CD4-positive, alpha-beta T cell treated with Interleukin-6 at 100 ng/mL for 8 hours (primary cell): Measurements from ENCODE around the gene WDR38.

Source experiments
- DNase-seq: peaks from one replicate; pipeline ENCODE4 v3.0.0-alpha.2; 2020; ENCODE audit warnings: mixed read lengths, low spot score

WDR38 gene, protein sequence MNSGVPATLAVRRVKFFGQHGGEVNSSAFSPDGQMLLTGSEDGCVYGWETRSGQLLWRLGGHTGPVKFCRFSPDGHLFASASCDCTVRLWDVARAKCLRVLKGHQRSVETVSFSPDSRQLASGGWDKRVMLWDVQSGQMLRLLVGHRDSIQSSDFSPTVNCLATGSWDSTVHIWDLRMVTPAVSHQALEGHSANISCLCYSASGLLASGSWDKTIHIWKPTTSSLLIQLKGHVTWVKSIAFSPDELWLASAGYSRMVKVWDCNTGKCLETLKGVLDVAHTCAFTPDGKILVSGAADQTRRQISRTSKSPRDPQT

DNA sequence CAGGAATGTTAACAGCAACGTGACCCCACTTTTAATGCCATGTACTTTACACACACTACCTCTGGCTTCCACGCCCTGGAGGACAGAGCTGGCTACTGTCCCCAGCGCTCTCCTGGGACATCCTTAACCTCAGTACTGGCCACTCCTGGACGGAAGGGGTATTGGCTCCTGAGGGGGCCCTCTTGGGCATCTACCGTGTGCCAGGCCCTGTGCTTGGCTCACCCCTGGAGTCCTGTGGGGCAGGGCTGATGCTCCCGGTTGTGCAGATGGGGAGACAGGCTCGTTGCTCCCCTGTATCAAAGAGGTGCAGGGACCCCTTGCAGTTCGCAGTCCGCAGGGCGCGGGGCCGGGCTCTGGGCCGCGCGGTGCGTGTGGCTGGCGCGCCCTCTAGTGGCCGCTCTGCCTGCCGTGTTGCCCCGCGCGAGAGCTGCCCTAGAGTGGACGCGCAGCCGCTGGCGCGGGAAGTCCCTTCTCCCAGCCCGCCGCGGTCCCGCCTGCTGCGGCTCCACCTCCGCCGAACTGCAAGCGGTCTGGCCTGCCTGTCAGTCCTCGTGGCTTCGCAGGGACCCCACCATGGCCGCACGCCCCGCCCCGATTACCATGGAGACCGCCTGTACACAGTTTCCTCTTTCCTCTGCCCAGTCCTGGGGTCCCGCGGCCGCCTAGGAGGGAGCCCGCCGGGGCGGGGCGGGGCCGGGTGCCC lies at the start of gene WDR38:
Gene WDR38, plus strand, starts transcription at position 632 of the 703 bp plus-strand sequence. CDS start 72 bp downstream, outside the sequence.
- peak; percentile 71 for DNase-seq

DNA sequence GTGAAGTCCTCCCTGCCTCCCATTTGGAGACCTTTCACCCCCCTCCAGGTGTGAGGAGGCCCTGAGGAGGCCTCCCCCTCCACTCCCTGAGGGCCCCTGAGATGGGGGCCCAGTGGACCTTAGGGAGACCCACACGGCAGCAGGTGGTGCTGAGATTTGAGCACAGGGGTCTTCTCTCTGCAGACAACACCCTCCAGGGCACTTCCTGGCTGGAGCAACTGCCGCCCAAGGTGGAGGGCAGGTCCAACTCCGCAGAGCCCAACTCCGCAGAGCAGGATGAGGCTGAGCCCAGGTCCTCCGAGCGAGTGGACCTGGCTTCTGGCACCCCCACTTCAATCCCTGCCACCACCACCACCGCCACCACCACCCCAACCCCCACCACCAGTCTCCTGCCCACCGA lies 49.3 kb upstream of the WDR38 start:
- no peak for DNase-seq

DNA sequence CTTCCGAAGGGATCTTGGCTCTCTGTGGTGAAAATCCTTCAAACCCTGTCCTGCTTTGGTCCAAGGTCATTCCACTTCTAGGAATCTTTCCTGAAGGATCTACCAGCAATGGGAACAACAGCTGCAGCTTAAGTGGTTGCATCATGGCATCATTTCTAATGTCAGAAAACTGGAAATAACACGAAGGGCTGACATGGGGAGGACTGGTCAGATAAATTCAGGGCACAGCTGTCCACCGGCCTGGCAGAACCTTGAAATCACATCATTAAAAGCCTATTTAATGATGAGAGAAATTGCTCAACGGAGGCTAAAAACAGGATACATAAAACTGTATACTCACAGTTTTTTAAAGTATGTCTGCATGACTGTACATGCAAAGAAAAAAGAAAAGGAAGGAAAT lies 48.1 kb upstream of the WDR38 start:
- DNase-seq, result no peak

DNA sequence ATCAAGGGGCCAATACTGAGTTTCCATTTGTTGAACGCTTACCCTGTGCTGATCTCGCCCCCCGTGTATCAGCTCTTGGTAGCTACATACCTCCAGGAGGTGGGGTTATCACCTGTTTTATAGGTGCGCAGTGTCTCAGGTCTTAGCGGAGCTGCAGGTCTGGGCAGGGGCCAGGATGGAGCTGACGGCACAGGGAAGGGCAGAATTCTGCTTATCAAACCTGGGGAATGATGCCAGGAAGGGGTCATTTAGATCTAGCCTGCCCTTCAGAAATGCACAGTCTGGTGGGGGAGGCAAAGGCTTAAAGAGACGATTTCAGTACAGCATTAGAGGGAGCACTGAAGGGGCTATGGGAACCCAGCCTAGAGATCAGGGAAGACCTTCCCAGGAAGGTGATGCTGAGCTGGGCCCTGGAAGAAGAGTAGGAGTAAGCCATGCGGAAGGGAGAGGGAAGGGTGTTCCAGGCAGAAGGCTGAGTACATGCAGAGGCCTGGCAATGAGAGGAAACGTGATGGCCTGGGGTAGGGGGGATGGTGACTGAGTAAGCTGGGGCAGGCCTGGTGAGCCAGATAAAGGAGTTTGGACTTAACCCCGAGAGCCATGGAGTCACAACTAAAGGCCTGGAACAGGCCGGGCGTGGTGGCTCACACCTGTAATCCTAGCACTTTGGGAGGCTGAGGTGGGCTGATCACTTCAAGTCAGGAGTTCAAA lies 44.9 kb upstream of the WDR38 start:
- DNase-seq, result no peak

DNA sequence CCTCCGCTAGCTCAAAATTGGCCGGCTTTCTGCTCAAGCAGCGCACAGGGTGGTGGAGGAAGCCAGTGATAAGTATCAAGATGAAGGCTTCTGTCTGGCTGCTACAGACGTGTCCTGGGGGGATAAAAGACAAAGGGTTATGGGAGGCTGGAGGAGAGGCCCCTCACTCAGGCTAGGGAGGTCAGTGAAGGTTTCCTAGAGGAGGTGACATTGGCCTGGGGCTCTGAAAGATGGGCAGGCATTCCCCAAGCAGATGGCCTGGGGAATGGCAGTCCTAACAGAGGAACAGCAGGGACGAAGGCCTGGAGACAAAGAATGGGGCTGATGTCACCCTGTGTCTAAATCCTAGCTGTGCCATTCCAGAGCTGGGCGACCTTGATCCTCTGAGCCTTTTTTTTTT lies 44.0 kb upstream of the WDR38 start:
- DNase-seq, result no peak

DNA sequence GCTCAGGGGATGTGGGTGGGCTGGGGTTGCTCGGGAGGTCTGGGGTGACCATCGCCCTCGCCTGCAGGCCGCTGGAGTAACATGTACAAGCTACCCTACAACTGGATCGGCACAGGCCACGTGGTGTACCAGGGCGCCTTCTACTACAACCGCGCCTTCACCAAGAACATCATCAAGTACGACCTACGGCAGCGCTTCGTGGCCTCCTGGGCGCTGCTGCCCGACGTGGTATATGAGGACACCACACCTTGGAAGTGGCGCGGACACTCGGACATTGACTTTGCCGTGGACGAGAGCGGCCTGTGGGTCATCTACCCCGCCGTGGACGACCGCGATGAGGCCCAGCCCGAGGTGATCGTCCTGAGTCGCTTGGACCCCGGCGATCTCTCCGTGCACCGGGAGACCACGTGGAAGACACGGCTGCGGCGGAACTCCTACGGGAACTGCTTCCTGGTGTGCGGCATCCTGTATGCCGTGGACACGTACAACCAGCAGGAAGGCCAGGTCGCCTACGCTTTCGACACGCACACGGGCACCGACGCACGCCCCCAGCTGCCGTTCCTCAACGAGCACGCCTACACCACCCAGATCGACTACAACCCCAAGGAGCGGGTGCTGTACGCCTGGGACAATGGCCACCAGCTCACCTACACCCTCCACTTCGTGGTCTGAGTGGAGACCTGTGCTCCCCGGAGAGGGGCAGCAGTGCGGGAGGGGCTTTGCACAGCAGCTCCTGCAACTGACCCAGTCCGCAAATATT lies 43.3 kb upstream of the WDR38 start:
- DNase-seq, result no peak

DNA sequence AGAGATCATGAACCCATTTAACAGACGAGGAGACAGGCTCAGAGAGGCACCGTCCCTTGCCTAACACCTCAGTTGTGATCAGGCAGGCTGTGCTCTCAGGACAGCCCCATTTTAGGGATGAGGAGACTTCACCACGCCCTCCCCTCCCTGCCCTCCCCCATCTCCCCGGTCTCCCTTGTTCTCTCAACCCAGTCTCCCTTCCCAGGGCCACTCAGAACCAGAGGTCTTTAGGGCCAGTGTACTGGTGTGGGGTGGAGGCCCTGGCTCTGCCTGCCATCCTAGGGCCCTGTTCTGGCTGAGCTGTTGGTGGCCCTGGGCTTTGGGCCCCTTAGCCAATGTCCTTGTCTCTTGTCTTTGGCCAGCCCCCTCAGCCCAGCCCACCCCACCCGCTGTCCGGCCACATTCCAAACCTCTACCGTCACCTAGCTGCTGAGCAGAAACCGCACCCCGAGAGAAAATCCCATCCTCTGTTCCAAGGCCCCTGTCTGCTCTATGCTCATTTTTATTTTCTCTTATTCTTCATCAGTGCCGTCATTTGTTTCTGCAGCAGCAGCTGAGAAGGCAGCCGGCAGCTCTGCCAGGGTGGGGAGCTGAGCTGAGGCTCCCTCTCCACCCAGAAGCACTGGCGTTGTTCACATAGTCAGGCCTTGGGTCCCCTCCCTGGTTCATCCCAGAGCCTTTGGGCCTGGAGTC lies 42.5 kb upstream of the WDR38 start:
- DNase-seq, result no peak

DNA sequence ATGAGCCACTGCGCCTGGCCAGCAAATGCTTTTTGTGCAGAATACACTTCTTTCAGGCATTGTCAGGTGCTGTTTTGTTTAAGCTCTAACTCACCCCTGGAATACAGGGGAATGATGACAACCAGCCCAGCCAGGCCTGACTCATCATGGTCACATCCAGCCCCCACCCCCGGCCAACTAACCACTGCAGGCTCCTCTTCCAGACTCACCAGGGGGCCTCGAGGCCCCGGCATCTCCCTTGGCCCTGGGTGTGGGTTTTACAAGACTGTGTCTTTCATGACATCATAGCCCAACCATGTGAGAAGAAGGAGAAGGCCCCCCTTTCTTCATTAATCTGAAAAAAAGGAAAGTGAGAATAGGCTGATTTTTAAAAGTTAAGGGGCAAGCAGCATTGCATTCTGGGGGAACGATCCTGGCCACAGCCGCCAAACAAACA lies 40.8 kb upstream of the WDR38 start:
- no peak for DNase-seq

DNA sequence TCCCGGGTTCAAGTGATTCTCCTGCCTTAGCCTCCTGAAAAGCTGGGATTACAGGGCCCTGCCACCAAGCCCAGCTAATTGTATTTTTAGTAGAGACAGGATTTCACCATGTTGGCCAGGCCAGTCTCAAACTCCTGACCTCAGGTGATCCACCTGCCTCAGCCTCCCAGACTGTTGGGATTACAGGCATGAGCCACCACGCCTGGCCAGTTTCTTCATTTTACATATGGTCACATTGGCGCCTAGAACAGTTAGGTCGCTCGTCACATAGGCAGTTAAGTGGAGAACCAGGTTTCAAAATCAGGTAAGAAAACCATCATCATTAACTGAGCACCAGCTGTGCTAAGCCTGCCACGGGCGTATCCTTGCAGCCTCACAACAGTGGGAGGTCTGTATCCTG lies 40.2 kb upstream of the WDR38 start:
- no peak for DNase-seq

DNA sequence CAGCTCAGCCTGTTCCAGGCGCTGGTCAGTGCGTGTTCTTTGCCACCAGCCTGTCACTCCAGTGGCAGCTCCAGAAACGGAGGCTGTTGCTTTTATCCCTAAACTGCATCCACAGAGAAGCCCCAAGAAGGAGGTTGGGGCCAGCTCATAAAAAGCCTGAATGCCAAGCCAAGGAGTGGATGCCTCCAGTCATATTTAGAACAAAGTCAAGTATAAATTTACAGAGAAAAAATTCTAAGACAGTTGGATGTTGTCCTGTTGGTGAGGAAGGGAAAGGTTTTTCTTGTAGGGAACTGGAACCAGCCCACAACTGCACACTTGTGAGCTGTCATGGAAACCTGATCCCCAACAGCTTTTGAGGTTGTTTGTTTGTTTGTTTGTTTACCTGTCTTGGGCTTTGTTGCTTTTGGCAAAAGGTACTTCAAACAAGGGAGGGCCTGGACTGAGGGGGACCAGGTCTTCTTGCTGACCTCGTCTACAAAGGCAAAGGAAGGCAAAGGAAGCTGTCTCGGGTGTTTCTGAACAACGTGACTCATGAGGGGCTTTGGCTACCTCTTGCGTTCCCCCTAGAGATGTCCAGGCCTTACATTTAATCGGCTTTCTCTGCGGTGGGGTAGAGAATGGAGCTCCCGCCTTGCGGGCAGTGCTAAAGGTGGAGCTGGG lies 39.6 kb upstream of the WDR38 start:
- no peak for DNase-seq

DNA sequence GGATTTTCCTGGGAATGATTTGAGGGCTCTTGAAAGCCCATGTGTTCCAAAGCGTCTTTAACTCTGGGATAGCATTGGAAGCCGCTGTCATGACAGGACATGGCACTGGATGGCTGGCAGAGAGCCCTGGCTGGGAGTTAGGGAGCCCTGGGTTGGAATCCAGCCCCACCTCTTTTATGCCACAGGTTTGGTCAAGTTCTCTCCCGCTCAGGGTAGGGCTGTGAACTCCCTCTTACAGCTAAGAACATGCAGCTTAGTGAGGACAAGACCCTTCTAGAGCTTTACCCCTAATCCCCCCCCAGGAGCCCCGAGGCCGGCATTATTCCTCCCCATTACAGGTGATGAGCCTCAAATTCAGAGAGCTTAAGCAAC lies 39.1 kb upstream of the WDR38 start:
- DNase-seq, result no peak

DNA sequence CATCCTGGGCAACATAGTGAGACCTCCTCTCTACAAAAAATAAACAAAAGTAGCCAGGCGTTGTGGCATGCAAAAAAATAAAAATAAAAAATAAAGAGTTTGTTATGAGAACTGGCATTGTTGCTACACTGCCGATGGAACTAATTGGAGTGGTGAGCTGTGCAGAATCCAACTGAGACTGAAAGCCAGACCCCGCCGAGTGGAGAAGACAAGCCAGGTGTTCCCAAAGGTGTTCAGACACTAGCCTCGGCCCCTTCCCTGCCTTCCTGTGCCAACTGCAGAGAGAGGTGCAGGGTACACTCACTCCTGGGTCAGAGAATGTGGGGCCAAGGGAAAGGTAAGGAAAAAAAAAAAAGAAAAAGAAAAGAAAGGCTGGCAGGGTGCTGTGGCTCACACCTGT lies 37.7 kb upstream of the WDR38 start:
- no peak for DNase-seq

DNA sequence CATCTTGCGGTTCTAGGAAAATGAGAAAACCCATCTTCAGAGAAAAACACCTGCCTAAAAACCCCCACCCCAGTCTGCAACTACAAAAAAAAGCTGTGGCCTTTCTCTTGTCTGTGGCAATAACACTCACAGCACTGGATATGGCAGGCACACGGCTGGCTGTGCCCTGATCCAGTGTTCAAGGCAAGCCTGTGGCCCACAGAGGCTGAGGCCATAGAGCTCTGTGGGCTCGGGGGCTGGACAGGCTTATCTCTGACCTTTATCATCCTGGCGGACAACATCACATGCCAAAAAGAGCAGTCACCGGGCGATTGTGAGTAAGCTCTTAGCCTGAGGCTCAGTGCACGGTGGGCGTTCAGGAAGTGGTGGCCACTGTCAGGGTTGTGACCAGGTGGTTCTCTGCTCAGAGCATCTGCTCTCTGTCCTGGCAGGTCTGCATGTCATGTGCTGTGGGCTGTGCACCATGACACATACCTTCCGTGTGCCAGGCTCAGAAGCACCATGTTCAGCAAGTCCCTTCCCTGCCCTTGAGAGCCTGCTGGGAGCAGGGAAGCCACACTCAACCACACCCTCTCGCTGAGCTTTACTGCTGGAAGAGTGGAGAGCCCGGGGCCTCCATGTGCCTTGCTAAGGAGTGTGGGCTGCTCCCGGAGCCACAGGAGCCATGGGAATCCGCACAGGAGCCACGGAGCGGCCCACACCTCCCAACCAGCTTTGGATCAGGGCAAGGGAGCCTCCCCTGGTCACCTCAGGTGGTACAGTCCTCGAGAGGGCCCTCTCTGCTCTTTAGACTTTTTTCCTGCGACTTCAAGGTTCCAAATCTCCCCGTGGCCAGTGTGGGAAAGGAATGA lies 34.6 kb upstream of the WDR38 start:
- DNase-seq, result no peak

DNA sequence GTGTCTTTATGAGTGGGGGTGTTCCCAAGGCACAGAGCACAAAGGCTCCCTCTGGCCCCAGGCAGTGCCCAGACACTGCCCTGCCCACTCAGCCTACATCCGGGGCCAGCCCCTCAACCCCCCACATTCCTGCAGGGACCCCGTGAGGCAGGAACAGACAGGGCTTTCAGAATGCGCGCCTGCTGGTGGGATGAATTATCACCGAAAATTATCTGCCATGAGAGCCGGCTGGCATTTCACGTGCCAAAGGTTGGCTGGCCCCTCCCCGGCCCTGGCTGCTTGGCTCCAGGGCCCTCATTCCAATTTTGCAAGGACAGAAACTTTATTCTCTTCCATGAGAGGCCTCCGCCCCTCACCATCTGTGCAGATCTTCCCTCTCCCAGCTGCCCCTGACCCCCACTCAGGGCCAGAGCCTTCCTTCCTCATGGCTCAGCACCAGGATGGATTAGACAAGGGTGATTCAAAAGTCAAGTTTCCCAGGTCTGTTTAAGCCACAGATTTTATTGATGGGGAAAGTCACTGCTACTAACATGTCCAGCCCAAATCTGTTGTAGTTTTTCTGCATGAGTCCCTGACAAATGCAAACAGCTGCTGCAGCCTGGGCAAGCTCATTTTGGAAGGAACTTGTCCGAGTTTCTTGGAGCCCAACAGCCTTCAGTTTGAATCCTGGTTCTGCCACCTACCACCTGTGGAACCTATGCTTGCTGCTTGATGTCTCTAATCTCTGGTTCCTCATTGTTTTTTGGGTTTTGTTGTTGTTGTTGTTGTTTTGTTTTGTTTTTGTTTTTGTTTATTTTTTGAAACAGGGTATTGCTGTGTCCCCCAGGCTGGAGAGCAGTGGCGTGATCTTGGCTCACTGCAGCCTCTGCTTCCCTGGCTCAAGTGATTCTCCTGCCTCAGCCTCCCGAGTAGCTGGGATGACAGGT lies 32.3 kb upstream of the WDR38 start:
- no peak for DNase-seq

DNA sequence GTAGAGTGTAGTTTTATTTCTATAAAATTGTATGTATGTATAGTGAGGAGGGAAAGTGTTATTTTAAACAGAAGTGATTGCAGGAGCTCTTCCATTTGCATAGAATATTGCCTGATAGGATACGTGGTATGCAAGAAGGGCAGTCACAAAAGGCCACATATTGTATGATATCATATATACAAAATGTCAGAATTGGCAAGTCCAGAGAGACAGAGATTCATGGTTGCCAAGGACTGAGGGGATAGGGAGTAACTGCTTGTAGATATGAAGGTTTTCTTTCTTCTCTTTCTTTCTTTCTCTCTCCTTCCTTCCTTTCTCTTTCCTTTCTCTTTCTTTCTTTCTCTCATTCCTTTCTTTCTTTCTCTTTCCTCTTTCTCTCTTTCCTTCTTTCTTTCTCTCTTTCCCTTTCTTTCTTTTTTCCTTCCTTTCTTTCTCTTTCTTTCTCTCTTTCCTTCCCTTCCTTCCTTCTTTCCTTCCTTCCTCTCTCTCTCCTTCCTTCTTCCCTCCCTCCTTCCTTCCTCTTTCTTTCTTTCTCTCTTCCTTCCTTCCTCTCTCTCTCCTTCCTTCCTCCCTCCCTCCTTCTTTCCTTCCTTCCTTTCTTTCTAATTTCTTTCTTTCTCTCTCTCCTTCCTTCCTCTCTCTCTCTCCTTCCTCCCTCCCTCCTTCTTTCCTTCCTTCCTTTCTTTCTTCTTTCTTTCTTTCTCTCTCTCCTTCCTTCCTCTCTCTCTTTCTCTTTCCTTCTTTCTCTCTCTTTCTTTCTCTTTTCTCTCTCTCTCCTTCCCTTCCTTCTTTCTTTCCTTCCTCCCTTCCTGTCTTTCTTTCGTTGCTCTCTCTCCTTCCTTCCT lies 24.5 kb upstream of the WDR38 start:
- no peak for DNase-seq

DNA sequence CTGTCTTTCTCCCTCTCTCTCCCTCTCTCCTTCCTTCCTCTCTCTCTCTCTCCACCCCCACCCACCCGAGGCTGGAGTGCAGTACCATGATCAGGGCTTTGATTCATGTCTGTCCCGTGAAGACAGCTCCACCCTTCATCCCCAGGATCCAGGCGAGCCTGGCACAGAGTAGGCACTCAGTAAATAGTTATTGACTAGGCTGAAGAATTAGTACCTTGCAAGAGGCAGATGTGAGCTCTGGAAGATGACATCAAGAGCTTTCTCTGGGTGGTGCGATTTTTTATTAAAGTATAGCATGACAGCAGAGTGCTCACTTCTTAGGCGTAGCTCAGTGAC lies 24.0 kb upstream of the WDR38 start:
- no peak for DNase-seq

DNA sequence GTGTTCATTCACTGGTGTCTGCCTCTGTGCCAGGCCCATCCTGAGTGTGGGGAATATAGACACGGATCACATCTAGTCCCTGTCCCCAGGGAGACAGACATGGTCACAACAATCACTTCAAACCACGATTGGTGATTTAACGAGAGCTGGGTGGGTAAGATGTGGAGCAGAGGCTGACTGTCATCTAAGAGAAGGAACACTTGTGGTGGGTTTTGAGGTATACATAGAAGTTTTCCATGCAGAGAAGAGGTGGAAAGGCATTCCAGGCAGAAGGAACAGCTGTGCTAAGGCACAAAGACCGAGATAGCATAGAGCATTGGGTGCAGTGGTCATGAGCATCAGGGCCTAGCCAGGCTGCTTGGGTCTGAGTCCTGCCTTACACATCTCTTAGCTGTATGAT lies 22.7 kb upstream of the WDR38 start:
- DNase-seq, result no peak

DNA sequence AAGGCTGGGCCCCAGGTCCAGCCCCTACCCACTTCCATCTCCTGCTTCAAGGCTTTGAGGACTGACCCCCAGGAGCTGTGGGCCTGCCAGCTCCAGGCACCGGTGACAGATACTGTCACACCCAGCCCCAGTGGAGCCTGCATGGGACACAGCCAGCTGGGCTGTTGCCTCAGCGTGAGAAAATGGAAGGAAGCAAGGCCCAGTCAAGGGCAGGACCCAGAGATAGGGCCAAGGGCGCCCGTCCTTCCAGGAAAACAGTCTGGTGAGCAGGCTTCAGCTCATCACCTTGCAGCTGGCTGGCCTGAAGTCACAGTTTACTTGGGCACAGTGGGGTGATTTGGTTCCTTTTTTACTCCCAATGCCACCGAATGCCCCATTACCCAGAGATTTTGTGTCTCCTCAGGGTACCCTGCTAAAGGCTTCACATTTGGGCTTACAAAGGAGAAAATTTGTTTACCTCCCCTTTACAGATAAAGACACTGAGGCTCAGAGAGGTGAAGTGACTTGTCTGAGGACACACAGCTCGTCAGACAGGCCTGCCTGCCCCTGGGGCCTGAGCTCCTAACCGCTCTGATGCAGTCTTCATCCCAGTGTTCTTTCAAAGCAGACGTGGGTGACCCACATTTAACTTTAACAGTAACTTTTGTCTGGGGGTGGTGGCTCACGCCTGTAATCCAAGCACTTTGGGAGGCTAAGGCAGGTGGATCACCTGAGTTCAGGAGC lies 21.5 kb upstream of the WDR38 start:
- no peak for DNase-seq
